Measurements from ENCODE around the gene FCGR3B.
"Not testable (repeated sequence)": the region's sequence is repeated elsewhere in the genome, so short reads cannot be mapped to it uniquely, and the experiment has no call there.

GRCh38 chr1:161592586-161592985, 38.4 kb downstream of the FCGR3B start:
- TF ChIP-seq FOXK2 (IDR thresholded peaks at IDR 0.05); NFRKB (IDR thresholded peaks at IDR 0.05); FOXM1 (IDR thresholded peaks at IDR 0.05; ENCODE audit: borderline replicate concordance): not testable (repeated sequence)
